HepG2 (cell line): ENCODE data around the gene FBXL7.

Source experiments
- POLR2AphosphoS2 ChIP-seq: IDR thresholded peaks from 2 replicates; pipeline ENCODE4 v1.6.1; 2011; ENCODE audit warnings: low read depth, low read length, improper control_type of control experiment
- ZNF777 ChIP-seq: sonication (generic); formaldehyde crosslinking; IDR thresholded peaks from 2 replicates; pipeline ENCODE4 v1.4.0; 2020; ENCODE audit warnings: missing genetic modification reagents
- TF ChIP-seq, protein P1 (sequence below): IDR thresholded peaks from 2 replicates; pipeline ENCODE4 v1.6.1; 2016
- TF ChIP-seq, protein P2 (sequence below): sonication (generic); formaldehyde crosslinking; IDR thresholded peaks from 2 replicates; pipeline ENCODE4 v1.4.0; 2020; ENCODE audit warnings: missing genetic modification reagents

DNA sequence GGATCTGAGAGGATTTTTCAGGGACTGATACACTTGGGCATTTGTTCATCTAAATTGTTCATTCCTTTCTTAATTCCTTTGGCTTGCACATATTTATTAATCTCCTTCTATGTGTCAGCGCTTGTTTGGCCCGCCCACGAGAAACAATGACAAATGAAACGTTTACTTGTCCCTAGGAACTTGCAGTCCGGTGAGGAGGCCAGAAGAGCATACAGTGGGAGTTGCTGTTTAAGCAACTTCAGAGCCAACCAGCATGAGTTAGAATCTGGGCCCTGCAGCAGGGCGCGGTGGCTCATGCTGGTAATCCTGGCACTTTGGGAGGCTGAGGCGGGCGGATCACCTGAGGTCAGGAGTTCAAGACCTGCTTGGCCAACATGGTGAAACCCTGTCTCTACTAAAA lies 18.8 kb downstream of the FBXL7 start:
- TF ChIP-seq, protein P1, sequence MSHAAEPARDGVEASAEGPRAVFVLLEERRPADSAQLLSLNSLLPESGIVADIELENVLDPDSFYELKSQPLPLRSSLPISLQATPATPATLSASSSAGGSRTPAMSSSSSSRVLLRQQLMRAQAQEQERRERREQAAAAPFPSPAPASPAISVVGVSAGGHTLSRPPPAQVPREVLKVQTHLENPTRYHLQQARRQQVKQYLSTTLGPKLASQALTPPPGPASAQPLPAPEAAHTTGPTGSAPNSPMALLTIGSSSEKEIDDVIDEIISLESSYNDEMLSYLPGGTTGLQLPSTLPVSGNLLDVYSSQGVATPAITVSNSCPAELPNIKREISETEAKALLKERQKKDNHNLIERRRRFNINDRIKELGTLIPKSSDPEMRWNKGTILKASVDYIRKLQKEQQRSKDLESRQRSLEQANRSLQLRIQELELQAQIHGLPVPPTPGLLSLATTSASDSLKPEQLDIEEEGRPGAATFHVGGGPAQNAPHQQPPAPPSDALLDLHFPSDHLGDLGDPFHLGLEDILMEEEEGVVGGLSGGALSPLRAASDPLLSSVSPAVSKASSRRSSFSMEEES: no peak
- no peak for TF ChIP-seq POLR2AphosphoS2
- TF ChIP-seq, protein P2, sequence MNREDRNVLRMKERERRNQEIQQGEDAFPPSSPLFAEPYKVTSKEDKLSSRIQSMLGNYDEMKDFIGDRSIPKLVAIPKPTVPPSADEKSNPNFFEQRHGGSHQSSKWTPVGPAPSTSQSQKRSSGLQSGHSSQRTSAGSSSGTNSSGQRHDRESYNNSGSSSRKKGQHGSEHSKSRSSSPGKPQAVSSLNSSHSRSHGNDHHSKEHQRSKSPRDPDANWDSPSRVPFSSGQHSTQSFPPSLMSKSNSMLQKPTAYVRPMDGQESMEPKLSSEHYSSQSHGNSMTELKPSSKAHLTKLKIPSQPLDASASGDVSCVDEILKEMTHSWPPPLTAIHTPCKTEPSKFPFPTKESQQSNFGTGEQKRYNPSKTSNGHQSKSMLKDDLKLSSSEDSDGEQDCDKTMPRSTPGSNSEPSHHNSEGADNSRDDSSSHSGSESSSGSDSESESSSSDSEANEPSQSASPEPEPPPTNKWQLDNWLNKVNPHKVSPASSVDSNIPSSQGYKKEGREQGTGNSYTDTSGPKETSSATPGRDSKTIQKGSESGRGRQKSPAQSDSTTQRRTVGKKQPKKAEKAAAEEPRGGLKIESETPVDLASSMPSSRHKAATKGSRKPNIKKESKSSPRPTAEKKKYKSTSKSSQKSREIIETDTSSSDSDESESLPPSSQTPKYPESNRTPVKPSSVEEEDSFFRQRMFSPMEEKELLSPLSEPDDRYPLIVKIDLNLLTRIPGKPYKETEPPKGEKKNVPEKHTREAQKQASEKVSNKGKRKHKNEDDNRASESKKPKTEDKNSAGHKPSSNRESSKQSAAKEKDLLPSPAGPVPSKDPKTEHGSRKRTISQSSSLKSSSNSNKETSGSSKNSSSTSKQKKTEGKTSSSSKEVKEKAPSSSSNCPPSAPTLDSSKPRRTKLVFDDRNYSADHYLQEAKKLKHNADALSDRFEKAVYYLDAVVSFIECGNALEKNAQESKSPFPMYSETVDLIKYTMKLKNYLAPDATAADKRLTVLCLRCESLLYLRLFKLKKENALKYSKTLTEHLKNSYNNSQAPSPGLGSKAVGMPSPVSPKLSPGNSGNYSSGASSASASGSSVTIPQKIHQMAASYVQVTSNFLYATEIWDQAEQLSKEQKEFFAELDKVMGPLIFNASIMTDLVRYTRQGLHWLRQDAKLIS (CRISPR knock-in tag): no peak
- no peak for TF ChIP-seq ZNF777 (CRISPR knock-in tag)
